Neural cell (in vitro differentiated cells): Measurements from ENCODE around the gene ANKRD33B.

Experiments
- EP300 ChIP-seq: fragments of 450-650 bp; conservative IDR thresholded peaks from 2 replicates; pipeline ENCODE4 v1.6.1; 2014; ENCODE audit warnings: antibody characterized with exemption, mild to moderate bottlenecking, moderate library complexity; ENCODE audit not compliant: poor library complexity, severe bottlenecking
- EZH2 ChIP-seq: fragments of 200-600, 300-800 bp; shearing (Covaris generic), sonication (generic); IDR thresholded peaks from 2 replicates; pipeline ENCODE4 v1.6.1; 2014; ENCODE audit warnings: antibody characterized with exemption, low read length, borderline replicate concordance, mild to moderate bottlenecking; ENCODE audit not compliant: insufficient read depth, poor library complexity, severe bottlenecking
- MXI1 ChIP-seq: fragments of 450-650 bp; conservative IDR thresholded peaks from 2 replicates; pipeline ENCODE4 v1.6.1; 2014; ENCODE audit warnings: antibody characterized with exemption, mild to moderate bottlenecking; ENCODE audit not compliant: poor library complexity, severe bottlenecking
- POLR2AphosphoS5 ChIP-seq: IDR thresholded peaks from 2 replicates; pipeline ENCODE4 v1.6.1; 2012
- RAD21 ChIP-seq: fragments of 450-650 bp; conservative IDR thresholded peaks from 2 replicates; pipeline ENCODE4 v1.6.1; 2014; ENCODE audit warnings: antibody characterized with exemption, mild to moderate bottlenecking, moderate library complexity
- SMC3 ChIP-seq: fragments of 450-650 bp; conservative IDR thresholded peaks from 2 replicates; pipeline ENCODE4 v1.6.1; 2014; ENCODE audit warnings: antibody characterized with exemption, mild to moderate bottlenecking, moderate library complexity; ENCODE audit not compliant: poor library complexity
- TAF1 ChIP-seq: IDR thresholded peaks from 2 replicates; pipeline ENCODE4 v1.6.1; 2012; ENCODE audit warnings: low read depth
- TF ChIP-seq, protein P1 (sequence below): fragments of 450-650 bp; IDR thresholded peaks from 2 replicates; pipeline ENCODE4 v1.5.1; 2014; ENCODE audit warnings: antibody characterized with exemption, mild to moderate bottlenecking, moderate library complexity; ENCODE audit not compliant: poor library complexity, severe bottlenecking
- TF ChIP-seq, protein P2 (sequence below): IDR thresholded peaks from 2 replicates; pipeline ENCODE4 v1.6.1; 2012; ENCODE audit warnings: borderline replicate concordance

DNA sequence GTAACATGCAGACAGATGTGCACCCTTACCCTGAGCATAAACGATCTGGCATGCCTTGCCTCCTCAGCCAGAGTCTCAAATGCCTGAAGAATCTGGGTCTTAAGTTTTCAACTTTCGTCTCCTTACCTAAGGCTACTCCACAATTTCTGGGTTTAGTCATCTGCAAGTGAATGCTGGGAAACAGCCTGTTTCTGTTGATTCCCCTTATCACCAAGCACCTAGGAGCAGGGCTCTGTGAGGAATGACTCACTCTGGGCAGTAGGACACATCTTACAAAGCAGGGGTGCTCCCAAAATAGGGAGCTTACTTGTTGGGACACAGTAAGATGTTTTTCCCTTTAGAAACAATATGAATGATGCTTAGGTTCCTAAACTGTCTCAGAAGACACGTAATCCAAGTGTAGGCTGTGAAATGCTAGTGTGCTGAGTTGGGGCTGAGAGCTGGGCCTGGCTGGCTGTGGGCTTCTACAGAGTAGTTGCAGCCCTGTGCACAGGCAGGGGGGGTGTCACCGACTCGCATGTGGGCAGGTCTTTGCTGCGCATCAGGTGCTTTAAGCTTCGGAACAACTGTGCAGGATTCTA lies 139.1 kb downstream of the ANKRD33B start:
- TF ChIP-seq TAF1 (no peak), POLR2AphosphoS5 (no peak), EZH2 (no peak), SMC3 (no peak), EP300 (no peak), RAD21 (no peak), MXI1 (no peak)
- TF ChIP-seq, protein P1, sequence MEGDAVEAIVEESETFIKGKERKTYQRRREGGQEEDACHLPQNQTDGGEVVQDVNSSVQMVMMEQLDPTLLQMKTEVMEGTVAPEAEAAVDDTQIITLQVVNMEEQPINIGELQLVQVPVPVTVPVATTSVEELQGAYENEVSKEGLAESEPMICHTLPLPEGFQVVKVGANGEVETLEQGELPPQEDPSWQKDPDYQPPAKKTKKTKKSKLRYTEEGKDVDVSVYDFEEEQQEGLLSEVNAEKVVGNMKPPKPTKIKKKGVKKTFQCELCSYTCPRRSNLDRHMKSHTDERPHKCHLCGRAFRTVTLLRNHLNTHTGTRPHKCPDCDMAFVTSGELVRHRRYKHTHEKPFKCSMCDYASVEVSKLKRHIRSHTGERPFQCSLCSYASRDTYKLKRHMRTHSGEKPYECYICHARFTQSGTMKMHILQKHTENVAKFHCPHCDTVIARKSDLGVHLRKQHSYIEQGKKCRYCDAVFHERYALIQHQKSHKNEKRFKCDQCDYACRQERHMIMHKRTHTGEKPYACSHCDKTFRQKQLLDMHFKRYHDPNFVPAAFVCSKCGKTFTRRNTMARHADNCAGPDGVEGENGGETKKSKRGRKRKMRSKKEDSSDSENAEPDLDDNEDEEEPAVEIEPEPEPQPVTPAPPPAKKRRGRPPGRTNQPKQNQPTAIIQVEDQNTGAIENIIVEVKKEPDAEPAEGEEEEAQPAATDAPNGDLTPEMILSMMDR = no peak
- TF ChIP-seq, protein P2, sequence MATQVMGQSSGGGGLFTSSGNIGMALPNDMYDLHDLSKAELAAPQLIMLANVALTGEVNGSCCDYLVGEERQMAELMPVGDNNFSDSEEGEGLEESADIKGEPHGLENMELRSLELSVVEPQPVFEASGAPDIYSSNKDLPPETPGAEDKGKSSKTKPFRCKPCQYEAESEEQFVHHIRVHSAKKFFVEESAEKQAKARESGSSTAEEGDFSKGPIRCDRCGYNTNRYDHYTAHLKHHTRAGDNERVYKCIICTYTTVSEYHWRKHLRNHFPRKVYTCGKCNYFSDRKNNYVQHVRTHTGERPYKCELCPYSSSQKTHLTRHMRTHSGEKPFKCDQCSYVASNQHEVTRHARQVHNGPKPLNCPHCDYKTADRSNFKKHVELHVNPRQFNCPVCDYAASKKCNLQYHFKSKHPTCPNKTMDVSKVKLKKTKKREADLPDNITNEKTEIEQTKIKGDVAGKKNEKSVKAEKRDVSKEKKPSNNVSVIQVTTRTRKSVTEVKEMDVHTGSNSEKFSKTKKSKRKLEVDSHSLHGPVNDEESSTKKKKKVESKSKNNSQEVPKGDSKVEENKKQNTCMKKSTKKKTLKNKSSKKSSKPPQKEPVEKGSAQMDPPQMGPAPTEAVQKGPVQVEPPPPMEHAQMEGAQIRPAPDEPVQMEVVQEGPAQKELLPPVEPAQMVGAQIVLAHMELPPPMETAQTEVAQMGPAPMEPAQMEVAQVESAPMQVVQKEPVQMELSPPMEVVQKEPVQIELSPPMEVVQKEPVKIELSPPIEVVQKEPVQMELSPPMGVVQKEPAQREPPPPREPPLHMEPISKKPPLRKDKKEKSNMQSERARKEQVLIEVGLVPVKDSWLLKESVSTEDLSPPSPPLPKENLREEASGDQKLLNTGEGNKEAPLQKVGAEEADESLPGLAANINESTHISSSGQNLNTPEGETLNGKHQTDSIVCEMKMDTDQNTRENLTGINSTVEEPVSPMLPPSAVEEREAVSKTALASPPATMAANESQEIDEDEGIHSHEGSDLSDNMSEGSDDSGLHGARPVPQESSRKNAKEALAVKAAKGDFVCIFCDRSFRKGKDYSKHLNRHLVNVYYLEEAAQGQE = no peak
